ENCODE data around the gene TICAM2.

DNA sequence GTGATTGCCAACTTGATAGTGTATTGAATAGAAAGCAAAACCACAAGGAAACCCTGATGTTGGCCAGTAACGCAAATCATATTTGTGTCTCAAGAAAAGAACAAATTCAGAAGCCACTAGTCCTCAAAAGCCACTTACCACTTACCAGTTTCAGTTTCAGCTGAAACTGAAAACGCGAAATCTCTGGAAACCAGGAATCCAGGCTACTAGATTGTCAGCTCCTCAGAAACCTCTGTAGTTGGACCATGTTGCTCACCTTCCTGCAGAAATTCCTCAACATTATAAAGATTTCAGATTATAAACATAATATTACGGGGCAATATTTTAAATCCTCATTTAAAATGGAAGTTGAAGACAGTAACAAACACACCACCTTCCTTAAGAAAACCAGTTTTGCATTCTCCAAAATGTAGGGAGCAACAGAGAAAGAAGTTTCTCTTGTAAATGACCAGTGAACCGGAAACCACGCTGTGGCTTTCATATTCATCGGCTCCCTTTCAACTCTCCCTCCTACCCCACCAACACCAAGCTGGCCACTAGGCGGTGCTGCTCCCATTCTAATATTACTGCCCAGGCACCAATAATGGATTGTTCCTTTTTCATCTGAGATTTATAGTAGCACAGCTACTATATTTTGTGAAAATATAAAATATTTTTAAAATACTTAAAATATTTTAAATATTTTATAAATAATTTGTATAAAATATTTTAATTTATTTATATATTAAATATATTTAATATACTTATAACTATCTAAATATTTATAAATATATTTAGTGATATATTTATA lies 32.3 kb upstream of the TICAM2 start:
- no peak for TF ChIP-seq POLR2A (IDR thresholded peaks at IDR 0.05)
- TF ChIP-seq, protein P1, sequence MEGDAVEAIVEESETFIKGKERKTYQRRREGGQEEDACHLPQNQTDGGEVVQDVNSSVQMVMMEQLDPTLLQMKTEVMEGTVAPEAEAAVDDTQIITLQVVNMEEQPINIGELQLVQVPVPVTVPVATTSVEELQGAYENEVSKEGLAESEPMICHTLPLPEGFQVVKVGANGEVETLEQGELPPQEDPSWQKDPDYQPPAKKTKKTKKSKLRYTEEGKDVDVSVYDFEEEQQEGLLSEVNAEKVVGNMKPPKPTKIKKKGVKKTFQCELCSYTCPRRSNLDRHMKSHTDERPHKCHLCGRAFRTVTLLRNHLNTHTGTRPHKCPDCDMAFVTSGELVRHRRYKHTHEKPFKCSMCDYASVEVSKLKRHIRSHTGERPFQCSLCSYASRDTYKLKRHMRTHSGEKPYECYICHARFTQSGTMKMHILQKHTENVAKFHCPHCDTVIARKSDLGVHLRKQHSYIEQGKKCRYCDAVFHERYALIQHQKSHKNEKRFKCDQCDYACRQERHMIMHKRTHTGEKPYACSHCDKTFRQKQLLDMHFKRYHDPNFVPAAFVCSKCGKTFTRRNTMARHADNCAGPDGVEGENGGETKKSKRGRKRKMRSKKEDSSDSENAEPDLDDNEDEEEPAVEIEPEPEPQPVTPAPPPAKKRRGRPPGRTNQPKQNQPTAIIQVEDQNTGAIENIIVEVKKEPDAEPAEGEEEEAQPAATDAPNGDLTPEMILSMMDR (IDR thresholded peaks at IDR 0.05), result peak; percentile 76 to 78
- no peak for TF ChIP-seq EP300 (IDR thresholded peaks at IDR 0.05)
- TF ChIP-seq POLR2AphosphoS5 (IDR thresholded peaks at IDR 0.05), result peak in 1 of 3 donors; percentile 12
